Tibial nerve (tissue), 4 donors: ENCODE results near the gene GALNT6. TPM values are rescaled to one million over a fixed set of nuclear protein-coding genes. Genes with fewer than 3 reads are reported as not detected.

Experiments used
- DNase-seq, 2 donors: peaks; one replicate each; pipeline ENCODE4 v3.0.0-alpha.2; 2019; ENCODE audit warnings: low spot score in 2 of 2
- H3K27ac ChIP-seq, 4 donors: fragments of 200-600 bp; sonication (generic) in 3 of 4; one replicate each; pipeline ENCODE4 v1.5.1; 2017 to 2019; ENCODE audit warnings: mild to moderate bottlenecking in 1 of 4
- H3K27me3 ChIP-seq, 2 donors: fragments of 200-600 bp; sonication (generic) in 1 of 2; one replicate each; pipeline versions ENCODE4 v1.5.1 to v1.6.0; 2017 to 2019
- H3K36me3 ChIP-seq, 3 donors: fragments of 200-600 bp; sonication (generic); one replicate each; pipeline ENCODE4 v1.5.1; 2018 to 2019
- H3K4me1 ChIP-seq, 4 donors: fragments of 200-600 bp; sonication (generic) in 3 of 4; one replicate each; pipeline ENCODE4 v1.5.1; 2017 to 2019
- H3K4me3 ChIP-seq, 4 donors: fragments of 200-600 bp; sonication (generic) in 3 of 4; one replicate each; pipeline ENCODE4 v1.5.1; 2017 to 2019; ENCODE audit warnings: mild to moderate bottlenecking in 1 of 4, moderate library complexity in 1 of 4
- H3K9me3 ChIP-seq, 4 donors: fragments of 200-600 bp; sonication (generic) in 3 of 4; one replicate each; pipeline ENCODE4 v1.5.1; 2017 to 2019
- CTCF ChIP-seq, 5 experiments: fragments of 200-600 bp in 3 of 5; fragments of 450-650 bp in 2 of 5; sonication (generic) in 3 of 5; IDR thresholded peaks; one replicate each; pipeline ENCODE4 v1.5.1; 2016 to 2019; ENCODE audit warnings: antibody characterized with exemption in 5 of 5, mild to moderate bottlenecking in 3 of 5, moderate library complexity in 2 of 5
- EP300 ChIP-seq, 2 donors: sonication (generic); formaldehyde crosslinking; IDR thresholded peaks; one replicate each; pipeline ENCODE4 v1.6.1; 2017; ENCODE audit warnings: antibody characterized with exemption in 2 of 2, mild to moderate bottlenecking in 1 of 2
- POLR2A ChIP-seq, 2 donors: fragments of 450-650 bp; IDR thresholded peaks; one replicate each; pipeline ENCODE4 v1.6.1; 2017; ENCODE audit warnings: antibody characterized with exemption in 2 of 2, mild to moderate bottlenecking in 2 of 2, moderate library complexity in 2 of 2
- WGBS, 2 donors: methylation state at CpG; one replicate each; pipeline ENCODE4 v1.1.5; 2018; 5-methylcytosine and 5-hydroxymethylcytosine counted together
- total RNA-seq, 4 donors: library from RNA; depleted of rRNA; stranded (reverse); fragments of >200 nt; gene quantifications; one replicate each; pipeline ENCODE4 v1.1.0, GENCODE V29; 2016

GALNT6 gene
- total RNA-seq, 4 donors from 2014 or later, result 1.0 to 6.3 (median 4.3) TPM

GRCh38 chr12:51390457-51390856 lies 749 bp downstream of the GALNT6 start:
- DNase-seq, result no peak
- Histone ChIP-seq H3K36me3 (no peaks in the 10 kb centered on the region), H3K9me3 (no peaks in the 10 kb centered on the region), H3K27me3 (peaks cover 0 to 40% of the 10 kb centered on the region in 2 donors), H3K4me1 (peaks cover 0 to 11% (median 10%) of the 10 kb centered on the region in 4 donors), H3K4me3 (no peak overlapping the region), H3K27ac (no peak overlapping the region)
- TF ChIP-seq CTCF (IDR thresholded peaks at IDR 0.05) (no peak), POLR2A (IDR thresholded peaks at IDR 0.05) (no peak), EP300 (IDR thresholded peaks at IDR 0.05) (no peak)
- 91% methylated on average over 6 of the region's 6 CpGs for WGBS, 2 donors

- Histone ChIP-seq H3K9me3 (no peaks in the 10 kb centered on the region), H3K36me3 (no peaks in the 10 kb centered on the region), H3K4me1 (peaks cover 0 to 11% (median 10%) of the 10 kb centered on the region in 4 donors), H3K27ac (no peak overlapping the region), H3K4me3 (no peak overlapping the region), H3K27me3 (peaks cover 0 to 40% of the 10 kb centered on the region in 2 donors)
- no peak for TF ChIP-seq POLR2A (IDR thresholded peaks at IDR 0.05)
- TF ChIP-seq CTCF (IDR thresholded peaks at IDR 0.05), result no peak
- TF ChIP-seq EP300 (IDR thresholded peaks at IDR 0.05), result no peak
- no peak for DNase-seq
- WGBS, 2 donors, result 76 to 85% methylated on average over 2 of the region's 2 CpGs
These were observed 1.8 kb downstream of the GALNT6 start for GRCh38 chr12:51389302-51389999.

GRCh38 chr12:51388846-51389245 lies 2.4 kb downstream of the GALNT6 start:
- 72 to 75% methylated on average over 5 of the region's 5 CpGs for WGBS, 2 donors
- Histone ChIP-seq H3K4me3 (no peak overlapping the region), H3K9me3 (no peaks in the 10 kb centered on the region), H3K36me3 (no peaks in the 10 kb centered on the region), H3K4me1 (peaks cover 0 to 11% (median 10%) of the 10 kb centered on the region in 4 donors), H3K27ac (no peak overlapping the region), H3K27me3 (peaks cover 0 to 34% of the 10 kb centered on the region in 2 donors)
- TF ChIP-seq POLR2A (IDR thresholded peaks at IDR 0.05), result no peak
- TF ChIP-seq EP300 (IDR thresholded peaks at IDR 0.05), result no peak
- TF ChIP-seq CTCF (IDR thresholded peaks at IDR 0.05), result no peak
- no peak for DNase-seq

GRCh38 chr12:51388069-51388799 lies 3.0 kb downstream of the GALNT6 start:
- Histone ChIP-seq H3K9me3 (no peaks in the 10 kb centered on the region), H3K27ac (no peak overlapping the region), H3K27me3 (peaks cover 0 to 28% of the 10 kb centered on the region in 2 donors), H3K4me1 (peaks cover 0 to 11% (median 10%) of the 10 kb centered on the region in 4 donors), H3K36me3 (no peaks in the 10 kb centered on the region), H3K4me3 (no peak overlapping the region)
- TF ChIP-seq POLR2A (IDR thresholded peaks at IDR 0.05) (no peak), CTCF (IDR thresholded peaks at IDR 0.05) (no peak), EP300 (IDR thresholded peaks at IDR 0.05) (no peak)
- WGBS, 2 donors, result 58 to 59% methylated on average over 10 of the region's 10 CpGs
- no peak for DNase-seq

- Histone ChIP-seq H3K27me3 (peaks cover 0 to 10% of the 10 kb centered on the region in 2 donors), H3K4me3 (no peak overlapping the region), H3K4me1 (peaks cover 0 to 6% (median 3%) of the 10 kb centered on the region in 4 donors), H3K9me3 (no peaks in the 10 kb centered on the region), H3K27ac (no peak overlapping the region), H3K36me3 (no peaks in the 10 kb centered on the region)
- WGBS, 2 donors, result 65 to 79% methylated on average over 4 of the region's 4 CpGs
- no peak for TF ChIP-seq EP300 (IDR thresholded peaks at IDR 0.05)
- no peak for TF ChIP-seq CTCF (IDR thresholded peaks at IDR 0.05)
- TF ChIP-seq POLR2A (IDR thresholded peaks at IDR 0.05), result no peak
- no peak for DNase-seq
These were observed 4.9 kb downstream of the GALNT6 start for GRCh38 chr12:51386351-51386750.
